HUES64 (cell line): ENCODE measurements around the gene TET2. TPM values are rescaled to one million over a fixed set of nuclear protein-coding genes. Genes with fewer than 3 reads are reported as not detected.

ENCODE experiments used
- H3K27ac ChIP-seq: 2 replicates; pipeline ENCODE4 v1.7.0; 2013; ENCODE audit warnings: low read depth, low read length, inconsistent platforms
- H3K27me3 ChIP-seq: 2 replicates; pipeline ENCODE4 v1.6.1; 2013; ENCODE audit warnings: mild to moderate bottlenecking, low read length; ENCODE audit not compliant: insufficient read depth
- H3K36me3 ChIP-seq: 2 replicates; pipeline ENCODE4 v1.6.1; 2013; ENCODE audit warnings: mild to moderate bottlenecking, low read length; ENCODE audit not compliant: insufficient read depth
- H3K4me1 ChIP-seq: 2 replicates; pipeline ENCODE4 v1.6.1; 2013; ENCODE audit warnings: mild to moderate bottlenecking, low read length, moderate library complexity; ENCODE audit not compliant: insufficient read depth
- H3K4me3 ChIP-seq: 2 replicates; pipeline ENCODE4 v1.5.1; 2013; ENCODE audit warnings: mild to moderate bottlenecking, low read length, moderate library complexity
- H3K9ac ChIP-seq: 2 replicates; pipeline ENCODE4 v1.6.1; 2013; ENCODE audit warnings: mild to moderate bottlenecking, low read depth, low read length
- H3K9me3 ChIP-seq: 2 replicates; pipeline ENCODE4 v1.6.1; 2013; ENCODE audit warnings: low read depth, low read length; ENCODE audit not compliant: insufficient read depth
- WGBS: fragments of 150-250, 120-280 bp; methylation state at CpG from one replicate; pipeline ENCODE4 v1.1.7; 2013; ENCODE audit warnings: missing lambda C conversion rate; 5-methylcytosine and 5-hydroxymethylcytosine counted together
- polyA plus RNA-seq, 2 experiments: library from polyadenylated mRNA; stranded (reverse); fragments of 50-300 nt; gene quantifications; one replicate each; pipeline ENCODE4 v1.2.3, GENCODE V29; 2013

The TET2 gene
- polyA plus RNA-seq (2013, experiment 1 of 2): 1.6 TPM
- 2.3 TPM for polyA plus RNA-seq (2013, experiment 2 of 2)

DNA sequence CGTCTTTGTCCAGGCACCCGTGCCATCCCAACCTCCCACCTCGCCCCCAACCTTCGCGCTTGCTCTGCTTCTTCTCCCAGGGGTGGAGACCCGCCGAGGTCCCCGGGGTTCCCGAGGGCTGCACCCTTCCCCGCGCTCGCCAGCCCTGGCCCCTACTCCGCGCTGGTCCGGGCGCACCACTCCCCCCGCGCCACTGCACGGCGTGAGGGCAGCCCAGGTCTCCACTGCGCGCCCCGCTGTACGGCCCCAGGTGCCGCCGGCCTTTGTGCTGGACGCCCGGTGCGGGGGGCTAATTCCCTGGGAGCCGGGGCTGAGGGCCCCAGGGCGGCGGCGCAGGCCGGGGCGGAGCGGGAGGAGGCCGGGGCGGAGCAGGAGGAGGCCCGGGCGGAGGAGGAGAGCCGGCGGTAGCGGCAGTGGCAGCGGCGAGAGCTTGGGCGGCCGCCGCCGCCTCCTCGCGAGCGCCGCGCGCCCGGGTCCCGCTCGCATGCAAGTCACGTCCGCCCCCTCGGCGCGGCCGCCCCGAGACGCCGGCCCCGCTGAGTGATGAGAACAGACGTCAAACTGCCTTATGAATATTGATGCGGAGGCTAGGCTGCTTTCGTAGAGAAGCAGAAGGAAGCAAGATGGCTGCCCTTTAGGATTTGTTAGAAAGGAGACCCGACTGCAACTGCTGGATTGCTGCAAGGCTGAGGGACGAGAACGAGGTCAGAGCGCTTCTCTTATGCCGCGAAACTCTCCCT is at the start of gene TET2:
Gene TET2, plus strand, starts transcription at position 601 of the 740 bp plus-strand sequence. CDS start 87,067 bp downstream, outside the sequence.
- Histone ChIP-seq H3K4me3 (peak within 1 kb of the TSS; percentile 72), H3K9me3 (no peaks in the 10 kb centered on the region), H3K4me1 (peaks cover 9% of the 10 kb centered on the region; the same call in 1 of the 2 replicates), H3K9ac (peak within 1 kb of the TSS; percentile 78), H3K27me3 (peaks cover 98% of the 10 kb centered on the region), H3K27ac (no peak within 1 kb of the TSS), H3K36me3 (no peaks in the 10 kb centered on the region)
- WGBS: under 1% methylated on average over 77 of the region's 77 CpGs

DNA sequence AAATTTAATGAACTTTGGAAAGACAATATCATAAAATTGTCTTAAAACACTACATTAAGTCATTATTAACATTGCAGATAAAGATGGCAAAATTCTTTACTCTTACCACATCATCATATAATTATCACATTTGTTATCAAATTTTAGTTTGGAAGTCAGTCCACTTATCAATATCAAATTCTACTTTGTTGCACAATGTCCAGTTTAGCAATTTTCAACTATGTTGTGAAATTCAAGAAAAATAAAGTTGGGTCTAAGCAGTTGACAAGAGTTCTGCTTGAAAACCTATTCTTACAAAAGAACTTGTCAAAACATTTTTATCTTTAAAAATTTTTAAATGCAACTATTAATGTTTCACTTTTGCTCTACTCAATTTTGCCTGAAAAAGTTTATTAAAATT is 44.7 kb upstream of the TET2 start:
- H3K27ac ChIP-seq: no peak overlapping the region
- H3K36me3 ChIP-seq: no peaks in the 10 kb centered on the region
- no peaks in the 10 kb centered on the region for H3K4me1 ChIP-seq
- H3K4me3 ChIP-seq: no peak overlapping the region
- H3K9me3 ChIP-seq: no peaks in the 10 kb centered on the region
- H3K27me3 ChIP-seq: no peaks in the 10 kb centered on the region
- H3K9ac ChIP-seq: no peak overlapping the region

DNA sequence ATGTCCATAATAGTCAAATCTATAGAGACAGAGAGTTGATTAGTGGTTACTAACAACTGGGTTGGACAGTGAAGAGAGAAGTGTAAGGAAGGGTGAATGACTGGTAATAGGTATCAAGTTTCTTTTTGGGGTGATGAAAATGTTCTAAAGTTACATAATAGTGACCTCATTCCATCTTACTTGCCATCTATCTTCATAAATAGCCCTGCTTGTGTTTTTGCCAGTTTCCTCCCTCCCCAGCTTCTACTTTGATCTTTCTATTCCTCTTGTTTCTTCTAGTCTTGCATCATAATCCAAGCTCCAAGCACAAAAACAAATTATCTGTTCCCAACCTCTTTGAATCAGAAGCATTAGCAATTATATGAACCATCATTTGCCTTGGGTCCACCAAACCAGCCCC is 40.2 kb upstream of the TET2 start:
- no peak overlapping the region for H3K4me3 ChIP-seq
- H3K36me3 ChIP-seq: no peaks in the 10 kb centered on the region
- H3K27me3 ChIP-seq: no peaks in the 10 kb centered on the region
- no peak overlapping the region for H3K9ac ChIP-seq
- no peaks in the 10 kb centered on the region for H3K4me1 ChIP-seq
- H3K9me3 ChIP-seq: no peaks in the 10 kb centered on the region
- no peak overlapping the region for H3K27ac ChIP-seq

DNA sequence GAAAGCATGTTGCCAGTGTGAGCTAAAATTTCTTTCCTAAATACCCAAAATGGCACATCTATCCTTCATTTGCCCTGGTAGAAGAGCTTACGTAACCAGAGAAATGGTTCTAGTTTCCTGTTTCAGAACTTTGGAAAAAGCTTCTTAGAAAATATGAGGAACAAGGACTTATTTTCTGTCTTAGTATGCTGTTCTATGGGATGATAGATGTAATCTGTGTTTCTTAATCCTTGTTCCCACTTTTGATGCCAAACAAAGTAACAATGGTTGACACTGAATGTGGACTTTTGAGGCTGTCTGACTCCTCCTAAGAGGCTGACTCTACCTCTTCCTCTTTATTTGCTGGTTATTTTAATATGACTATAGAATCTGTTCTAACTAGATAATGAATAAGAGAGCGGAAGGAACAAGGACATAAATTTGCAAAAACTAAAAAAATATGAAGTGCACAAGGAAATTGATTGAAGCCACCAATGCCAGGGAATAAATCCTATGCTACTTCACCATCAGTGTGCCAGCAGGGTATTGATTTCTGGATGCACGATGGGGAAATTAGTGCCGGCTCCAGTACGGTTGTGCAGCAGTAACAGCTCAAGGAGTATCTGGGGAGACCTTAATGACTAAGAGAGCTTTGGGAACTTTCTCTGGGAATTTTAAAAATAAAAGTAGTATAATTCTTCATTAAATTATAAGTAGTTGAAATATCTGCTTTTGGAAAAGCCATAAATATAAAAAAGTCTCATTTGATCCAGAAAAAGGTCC is 39.4 kb upstream of the TET2 start:
- H3K27ac ChIP-seq: no peak overlapping the region
- WGBS: 89% methylated on average over 5 of the region's 5 CpGs
- no peak overlapping the region for H3K9ac ChIP-seq
- no peaks in the 10 kb centered on the region for H3K4me1 ChIP-seq
- no peaks in the 10 kb centered on the region for H3K9me3 ChIP-seq
- no peaks in the 10 kb centered on the region for H3K27me3 ChIP-seq
- H3K36me3 ChIP-seq: no peaks in the 10 kb centered on the region
- H3K4me3 ChIP-seq: no peak overlapping the region

DNA sequence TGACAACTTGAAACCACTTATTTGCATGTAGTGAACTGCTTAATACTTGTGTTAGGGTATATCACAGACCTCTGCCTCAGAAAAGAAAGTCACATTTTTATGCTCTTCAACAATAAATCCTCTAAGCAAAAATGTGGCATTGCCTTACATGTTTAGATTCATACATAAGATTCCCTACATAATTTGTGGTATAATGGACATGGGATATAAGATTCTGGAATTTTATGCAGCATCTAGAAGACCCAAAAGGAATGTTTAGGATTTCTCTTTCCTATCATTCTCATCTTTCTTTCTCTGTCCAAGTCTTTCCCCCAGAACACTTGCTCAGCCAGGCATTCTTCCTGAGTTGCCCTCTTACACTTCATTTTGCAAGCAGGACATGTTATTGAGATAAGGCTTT is 37.7 kb upstream of the TET2 start:
- Histone ChIP-seq H3K4me1 (no peaks in the 10 kb centered on the region), H3K9ac (no peak overlapping the region), H3K4me3 (no peak overlapping the region), H3K27ac (no peak overlapping the region), H3K36me3 (no peaks in the 10 kb centered on the region), H3K27me3 (no peaks in the 10 kb centered on the region), H3K9me3 (no peaks in the 10 kb centered on the region)

DNA sequence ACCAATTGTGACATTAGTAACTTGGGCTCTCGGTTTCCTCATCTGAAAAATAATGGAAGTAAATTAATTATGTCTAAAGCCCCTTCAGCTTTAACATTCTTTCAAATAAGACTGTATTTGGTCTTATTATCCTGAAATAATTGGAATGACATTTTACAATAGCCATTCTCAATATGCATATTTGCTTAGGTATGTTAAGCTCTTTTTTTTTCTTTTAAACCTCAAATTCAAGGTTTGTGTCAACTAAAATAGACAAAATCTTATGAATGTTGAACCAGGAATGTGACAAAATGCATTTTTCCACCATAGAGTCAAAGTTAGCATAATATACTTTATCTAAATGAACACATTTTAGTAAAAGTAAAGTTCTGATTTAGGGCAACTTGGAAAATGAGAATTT is 34.4 kb upstream of the TET2 start:
- H3K27ac ChIP-seq: no peak overlapping the region
- no peaks in the 10 kb centered on the region for H3K9me3 ChIP-seq
- no peak overlapping the region for H3K9ac ChIP-seq
- no peaks in the 10 kb centered on the region for H3K27me3 ChIP-seq
- H3K36me3 ChIP-seq: no peaks in the 10 kb centered on the region
- H3K4me1 ChIP-seq: no peaks in the 10 kb centered on the region
- WGBS: no CpG with 5 or more reads among the region's 1 CpG
- no peak overlapping the region for H3K4me3 ChIP-seq

DNA sequence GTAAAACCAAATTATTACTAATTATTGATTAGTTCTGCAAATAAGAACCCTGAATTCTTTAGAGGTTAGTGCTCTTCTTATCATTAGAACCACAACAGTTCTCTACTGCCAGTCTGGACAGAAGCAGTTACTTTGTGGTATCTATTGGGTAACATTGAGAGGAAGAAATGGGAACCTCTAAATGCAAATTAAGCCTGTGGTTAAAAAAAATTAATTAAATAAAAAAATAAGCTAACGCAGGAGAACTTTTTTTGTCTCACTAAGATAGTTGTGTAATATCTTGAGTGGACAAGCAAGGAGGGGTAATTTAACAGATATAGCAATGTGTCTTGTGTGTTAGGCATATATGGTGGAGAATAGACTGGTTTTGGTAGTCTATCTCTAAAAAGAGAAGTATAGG is 32.9 kb upstream of the TET2 start:
- 87% methylated on average over 1 of the region's 1 CpG for WGBS

DNA sequence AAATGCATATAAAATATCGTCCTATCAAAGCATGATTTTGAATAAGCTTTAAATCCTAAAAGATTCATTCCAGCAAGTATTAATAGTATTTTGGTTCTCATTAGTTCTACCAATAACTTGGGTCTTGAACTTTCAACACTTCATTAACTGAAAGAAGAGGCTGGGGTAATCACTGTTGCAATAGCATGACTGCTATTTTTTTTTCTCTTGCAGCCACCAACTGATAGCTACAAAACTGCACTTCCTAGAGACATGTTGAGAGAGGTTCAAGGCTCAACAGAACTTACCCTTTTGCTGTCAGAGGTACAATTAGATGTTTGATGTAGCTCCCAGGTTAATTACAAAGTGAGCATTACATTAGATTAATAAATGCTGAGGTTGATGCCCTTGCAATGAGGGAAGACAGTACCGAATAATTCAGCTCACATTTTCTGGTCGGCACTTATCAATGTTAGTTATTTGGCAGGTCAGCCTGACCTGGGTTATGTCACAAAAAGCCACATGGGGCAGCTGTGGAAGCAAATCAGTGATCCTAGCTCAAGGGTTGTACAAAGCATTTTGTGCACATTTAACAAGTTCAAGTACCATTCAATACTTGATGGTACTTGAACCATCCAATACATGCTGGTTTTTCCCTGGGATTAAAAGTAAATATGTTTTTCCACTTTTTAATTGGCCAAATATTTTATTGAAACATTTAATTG is 29.9 kb upstream of the TET2 start:
- 93% methylated on average over 3 of the region's 3 CpGs for WGBS
- no peak overlapping the region for H3K4me3 ChIP-seq
- no peak overlapping the region for H3K9ac ChIP-seq
- H3K27ac ChIP-seq: no peak overlapping the region
- H3K27me3 ChIP-seq: no peaks in the 10 kb centered on the region
- no peaks in the 10 kb centered on the region for H3K36me3 ChIP-seq
- H3K4me1 ChIP-seq: no peaks in the 10 kb centered on the region
- no peaks in the 10 kb centered on the region for H3K9me3 ChIP-seq

More for the DNA sequence above, 32.9 kb upstream of the TET2 start:
- Histone ChIP-seq H3K4me1 (no peaks in the 10 kb centered on the region), H3K9ac (no peak overlapping the region), H3K9me3 (no peaks in the 10 kb centered on the region), H3K36me3 (no peaks in the 10 kb centered on the region), H3K4me3 (no peak overlapping the region), H3K27ac (no peak overlapping the region), H3K27me3 (no peaks in the 10 kb centered on the region)

DNA sequence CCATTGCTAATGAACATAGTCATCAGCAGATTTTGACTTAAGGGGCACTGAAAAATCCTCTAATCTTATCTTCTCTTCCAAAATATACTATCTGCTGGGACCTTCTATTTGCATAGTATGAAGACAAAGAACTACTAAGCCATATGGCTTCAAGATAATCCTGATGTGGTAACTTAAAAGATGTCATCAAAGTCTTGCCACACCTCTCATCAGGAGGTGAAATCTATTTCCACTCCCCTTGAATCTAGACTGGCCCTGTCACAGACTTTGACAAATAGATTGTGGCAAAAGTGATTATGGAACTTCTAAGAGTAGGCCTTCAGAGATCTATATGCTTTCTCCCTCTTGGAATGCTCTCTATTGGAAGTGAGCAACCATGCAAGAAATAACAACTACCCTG is 27.3 kb upstream of the TET2 start:
- H3K27ac ChIP-seq: no peak overlapping the region
- H3K27me3 ChIP-seq: no peaks in the 10 kb centered on the region
- H3K4me1 ChIP-seq: no peaks in the 10 kb centered on the region
- no peaks in the 10 kb centered on the region for H3K9me3 ChIP-seq
- no peak overlapping the region for H3K9ac ChIP-seq
- H3K4me3 ChIP-seq: no peak overlapping the region
- H3K36me3 ChIP-seq: no peaks in the 10 kb centered on the region

DNA sequence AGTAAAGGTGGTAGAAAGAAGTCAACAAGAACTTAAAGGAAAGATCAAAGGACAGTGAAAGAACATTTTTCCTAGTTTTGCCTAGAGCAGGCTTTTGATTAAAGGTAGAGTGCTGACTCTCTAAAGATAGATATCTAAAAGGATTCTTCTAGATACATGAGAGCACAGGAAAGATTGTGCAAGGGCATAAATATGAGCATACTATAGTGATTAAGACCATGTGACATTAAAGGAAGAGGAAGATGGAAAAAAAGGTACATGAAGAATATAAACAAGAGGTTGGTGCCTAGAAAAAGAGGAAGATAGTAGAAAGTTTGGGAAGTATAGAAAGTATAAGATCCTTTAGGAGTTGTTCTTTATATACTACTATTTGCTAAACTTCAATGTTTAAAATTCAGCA is 26.1 kb upstream of the TET2 start:
- no peaks in the 10 kb centered on the region for H3K9me3 ChIP-seq
- H3K27ac ChIP-seq: no peak overlapping the region
- H3K4me1 ChIP-seq: no peaks in the 10 kb centered on the region

DNA sequence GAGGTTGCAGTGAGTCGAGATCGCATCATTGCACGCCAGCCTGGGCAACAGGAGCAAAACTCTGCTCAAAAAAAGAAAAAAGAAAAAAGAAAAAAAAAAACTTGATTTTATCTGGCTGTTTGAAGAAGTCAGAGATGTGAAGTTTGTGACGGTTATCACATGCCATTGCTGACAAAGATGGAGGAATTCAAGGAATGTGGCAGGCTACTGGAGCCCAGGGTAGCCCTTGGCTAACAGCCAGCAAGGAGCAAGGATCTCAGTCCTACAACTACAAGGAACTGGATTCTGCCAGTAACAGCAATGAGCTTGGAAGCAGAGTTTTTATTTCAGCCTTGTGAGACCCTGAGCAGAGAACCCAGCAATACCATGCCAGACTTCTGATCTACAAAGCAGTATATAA is 24.3 kb upstream of the TET2 start:
- no peak overlapping the region for H3K4me3 ChIP-seq
- H3K9ac ChIP-seq: no peak overlapping the region
- H3K4me1 ChIP-seq: no peaks in the 10 kb centered on the region
- no peaks in the 10 kb centered on the region for H3K36me3 ChIP-seq
- H3K9me3 ChIP-seq: no peaks in the 10 kb centered on the region
- WGBS: 80% methylated on average over 4 of the region's 4 CpGs
- H3K27me3 ChIP-seq: no peaks in the 10 kb centered on the region
- H3K27ac ChIP-seq: no peak overlapping the region

More for the DNA sequence above, 26.1 kb upstream of the TET2 start:
- Histone ChIP-seq H3K27me3 (no peaks in the 10 kb centered on the region), H3K4me3 (no peak overlapping the region), H3K9ac (no peak overlapping the region), H3K36me3 (no peaks in the 10 kb centered on the region)
